ENCODE results near the gene CDKN1C.

CDKN1C gene

DNA sequence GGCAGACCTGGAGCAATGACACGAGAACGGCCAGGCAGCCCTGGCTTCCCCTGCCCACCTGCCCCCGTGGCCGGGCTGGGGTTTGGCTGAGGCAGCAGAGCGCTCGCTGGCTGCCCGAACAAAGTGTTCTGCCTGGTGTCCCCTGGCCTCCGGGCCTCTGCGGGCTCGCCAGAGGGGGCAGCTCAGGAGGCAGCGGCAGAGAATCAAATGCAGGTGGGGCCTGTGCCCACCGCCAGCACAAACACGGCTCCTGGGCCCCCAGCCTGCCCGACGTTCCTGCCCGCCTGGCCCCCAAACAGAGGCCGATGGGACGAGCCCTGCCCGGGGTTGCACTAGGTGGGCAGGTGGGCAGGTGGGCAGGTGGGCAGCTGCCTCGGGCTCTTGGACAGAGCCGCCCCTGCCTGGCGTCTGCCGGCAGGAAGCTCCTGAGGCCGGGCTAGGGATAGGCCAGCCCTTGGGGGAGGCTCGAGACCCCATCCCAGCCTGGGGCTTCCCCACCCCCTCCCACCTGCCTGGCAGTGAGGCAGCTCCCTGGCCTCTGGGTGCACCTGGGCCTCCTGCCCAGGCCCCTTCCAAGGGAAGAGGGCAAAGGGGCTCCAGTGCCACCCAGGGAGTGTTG is 46.8 kb downstream of the CDKN1C start:
- no peak for DNase-seq
- in situ Hi-C loops (cut with MboI; ENCODE audit: low pct_unique_long_range_greater_than_20kb, low sequenced_read_pairs), result no loop called here

DNA sequence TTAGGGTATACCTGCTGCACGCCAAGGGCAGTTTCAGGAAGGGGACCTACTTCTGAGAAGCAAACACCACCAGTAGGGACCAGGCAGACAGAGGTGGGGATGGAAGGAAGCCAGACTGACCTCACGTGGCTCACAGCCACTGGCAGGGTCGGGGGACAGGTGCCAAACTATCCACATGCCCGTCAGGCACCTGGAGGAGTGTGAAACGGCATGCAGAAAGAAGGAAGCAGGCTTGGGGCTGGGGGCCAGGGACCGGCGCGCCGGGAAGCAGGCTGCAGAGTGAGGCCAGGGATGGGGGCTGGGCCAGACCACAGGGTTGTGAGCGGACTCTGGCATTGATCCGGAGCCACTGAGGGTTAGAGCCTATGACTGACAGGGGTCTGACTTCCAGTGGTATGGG is 47.5 kb downstream of the CDKN1C start:
- in situ Hi-C loops (cut with MboI; ENCODE audit: low pct_unique_long_range_greater_than_20kb, low sequenced_read_pairs), result no loop called here
- peak; percentile 35 for DNase-seq

DNA sequence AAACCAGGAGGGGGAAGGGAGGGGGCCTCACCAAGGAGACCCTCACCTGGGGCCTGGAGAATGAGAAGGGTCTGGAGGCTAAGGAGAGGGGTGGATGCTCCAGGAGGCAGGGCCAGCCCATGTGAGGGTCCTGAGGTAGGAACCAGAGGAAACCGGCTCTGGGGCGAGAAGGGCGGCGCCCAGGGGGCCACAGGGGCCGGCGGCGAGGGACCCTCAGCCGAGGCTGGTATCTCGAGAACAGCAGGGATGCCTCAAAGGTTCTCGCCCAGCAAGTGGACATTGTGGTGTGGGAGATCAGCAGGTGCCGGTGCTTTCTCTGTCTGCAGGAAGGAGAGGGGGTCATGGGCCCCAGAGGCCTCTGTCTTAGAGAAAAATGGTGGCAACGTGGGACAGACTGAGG is 47.9 kb downstream of the CDKN1C start:
- no peak for DNase-seq
- in situ Hi-C loops (cut with MboI; ENCODE audit: low pct_unique_long_range_greater_than_20kb, low sequenced_read_pairs), result no loop called here

DNA sequence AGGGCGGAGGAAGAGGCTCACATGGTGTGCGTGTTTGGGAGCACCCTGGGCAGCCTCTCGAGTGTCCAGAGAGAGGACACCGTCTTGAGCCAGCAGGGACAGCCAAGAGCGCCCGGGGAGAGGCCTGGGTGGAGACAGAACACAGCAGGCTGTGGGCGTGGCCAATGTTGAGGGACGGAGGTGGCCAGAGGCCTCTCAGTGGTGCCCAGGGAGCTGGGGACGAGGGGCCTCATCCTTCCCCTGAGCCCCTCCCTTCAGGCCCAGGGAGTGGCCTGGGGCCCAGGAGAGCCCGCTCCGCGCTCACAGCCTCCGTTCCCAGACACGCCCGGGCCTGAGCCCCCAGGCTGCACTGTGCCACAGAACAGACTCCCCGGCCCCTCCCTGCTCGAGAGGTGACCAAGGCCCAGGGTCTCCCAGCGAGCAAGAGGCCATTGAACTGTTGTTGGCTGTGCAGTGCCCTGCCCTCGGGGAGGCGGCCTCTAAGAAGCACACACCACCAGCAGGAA is 48.4 kb downstream of the CDKN1C start:
- in situ Hi-C loops (cut with MboI; ENCODE audit: low pct_unique_long_range_greater_than_20kb, low sequenced_read_pairs), result no loop called here
- DNase-seq, result no peak

DNA sequence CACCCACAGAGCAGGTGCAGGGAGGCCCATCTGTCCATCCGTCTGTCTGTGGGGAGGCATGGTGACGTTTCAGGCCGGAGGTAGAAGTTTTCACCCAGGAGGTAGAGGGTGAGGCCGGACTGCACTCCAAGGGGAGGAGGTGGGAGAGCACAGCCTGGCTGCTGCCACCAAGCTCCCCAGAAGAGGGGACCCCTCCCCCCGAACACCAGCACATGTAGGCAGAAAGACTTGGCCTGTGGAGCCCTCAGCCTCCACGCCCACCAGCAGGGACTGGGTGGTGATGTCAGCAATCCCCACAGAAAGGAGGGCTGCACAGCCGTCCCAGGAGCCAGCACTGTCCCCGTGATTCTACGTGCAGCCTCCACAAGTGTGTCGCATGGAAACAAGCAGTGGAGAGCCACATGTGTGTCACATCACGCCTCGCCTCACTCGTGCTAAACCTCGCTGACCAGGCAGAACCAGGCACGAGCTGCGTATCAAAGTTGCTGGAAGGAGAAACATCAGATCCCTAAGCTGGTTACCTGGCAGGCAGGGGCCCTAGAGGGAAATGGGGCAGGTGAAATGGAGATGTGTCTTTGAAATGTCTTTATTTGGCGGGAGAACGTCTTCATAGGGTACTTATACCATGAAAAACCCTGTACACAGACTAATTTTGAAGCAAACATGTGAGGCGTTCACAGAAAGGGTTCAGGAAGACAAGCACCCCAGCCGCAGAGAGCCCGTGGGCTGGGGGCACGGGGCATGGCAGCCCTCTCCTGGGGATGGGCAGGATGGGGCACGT is 49.1 kb downstream of the CDKN1C start:
- in situ Hi-C loops (cut with MboI; ENCODE audit: low pct_unique_long_range_greater_than_20kb, low sequenced_read_pairs), result no loop called here
- no peak for DNase-seq

DNA sequence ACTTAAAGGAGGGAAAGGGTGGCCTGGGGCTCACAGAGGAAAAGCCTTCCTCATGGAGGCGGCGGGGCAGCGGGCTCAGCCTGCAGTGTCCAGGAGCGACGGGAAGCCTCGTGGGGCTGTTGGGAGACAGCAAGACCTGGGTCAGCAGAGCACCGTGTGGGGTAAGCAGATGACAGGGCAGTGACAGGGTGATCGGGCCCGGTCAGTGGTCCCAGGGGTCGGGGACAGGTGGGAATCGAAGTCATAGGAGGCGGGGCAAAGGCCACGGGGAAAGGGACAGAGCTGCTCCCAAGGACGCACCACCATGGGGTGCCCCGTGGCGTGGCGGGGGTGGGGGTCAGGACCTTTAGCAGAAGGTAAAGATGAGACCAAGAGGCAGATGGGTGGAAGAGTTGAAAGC is 49.8 kb downstream of the CDKN1C start:
- in situ Hi-C loops (cut with MboI; ENCODE audit: low pct_unique_long_range_greater_than_20kb, low sequenced_read_pairs), result no loop called here
- DNase-seq, result no peak

DNA sequence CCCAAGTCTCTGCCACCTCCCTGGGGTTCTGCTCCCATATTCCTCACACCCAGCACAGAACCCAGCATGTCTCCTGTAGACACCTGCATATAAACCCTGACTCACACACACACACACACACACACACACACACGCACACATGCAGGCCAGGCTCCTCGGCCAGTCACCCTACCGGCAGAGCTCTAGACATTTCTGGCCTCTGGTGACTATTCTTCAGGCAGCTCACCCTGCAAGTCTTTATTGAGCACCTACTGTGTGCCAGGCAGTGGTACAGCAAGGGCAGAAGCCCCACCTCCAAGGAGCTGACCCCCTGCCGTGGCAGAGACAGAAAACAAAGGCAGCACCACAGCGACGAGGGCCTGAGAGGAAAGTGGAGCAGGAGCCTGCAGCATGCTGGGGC is 50.3 kb downstream of the CDKN1C start:
- in situ Hi-C loops (cut with MboI; ENCODE audit: low pct_unique_long_range_greater_than_20kb, low sequenced_read_pairs), result no loop called here
- DNase-seq, result no peak

DNA sequence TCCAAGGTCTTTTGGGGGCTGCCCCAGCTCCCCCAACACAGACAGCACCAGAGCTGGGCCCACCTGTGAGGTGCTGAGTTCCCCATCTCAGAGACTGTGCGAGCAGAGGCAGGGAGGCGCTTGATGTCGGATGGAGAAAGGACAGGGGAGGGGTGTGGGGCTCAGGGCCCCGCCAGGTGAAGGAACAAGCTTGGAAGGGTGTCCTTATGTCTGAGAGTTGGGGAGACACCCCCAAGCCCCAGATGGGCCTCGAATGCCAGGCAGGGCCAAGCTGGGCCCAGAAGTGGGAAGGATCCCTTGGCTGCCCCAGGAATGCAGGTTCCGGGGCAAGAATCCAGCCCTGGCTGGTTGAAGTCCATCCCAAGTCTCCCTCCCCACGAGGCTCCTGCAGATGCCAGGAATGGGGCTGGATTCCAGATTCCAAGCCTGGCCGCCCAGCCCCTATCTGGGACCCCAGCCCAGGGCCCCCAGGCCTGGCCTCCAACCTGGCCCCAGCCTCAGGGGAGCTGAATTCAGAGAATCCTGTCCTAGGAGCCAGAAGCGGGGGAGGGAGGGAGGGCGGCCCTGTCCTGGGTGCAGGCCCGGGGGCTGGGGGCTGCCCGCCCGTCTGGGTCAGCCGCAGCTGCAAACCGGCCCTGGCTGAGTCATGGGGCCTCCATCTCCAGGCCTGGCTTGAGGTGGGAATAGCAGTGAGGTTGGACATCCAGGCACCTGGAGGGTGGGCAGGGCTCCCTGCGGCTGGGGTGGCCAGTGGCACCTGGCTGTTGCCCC is 50.9 kb downstream of the CDKN1C start:
- in situ Hi-C loops (cut with MboI; ENCODE audit: low pct_unique_long_range_greater_than_20kb, low sequenced_read_pairs), result no loop called here
- no peak for DNase-seq

DNA sequence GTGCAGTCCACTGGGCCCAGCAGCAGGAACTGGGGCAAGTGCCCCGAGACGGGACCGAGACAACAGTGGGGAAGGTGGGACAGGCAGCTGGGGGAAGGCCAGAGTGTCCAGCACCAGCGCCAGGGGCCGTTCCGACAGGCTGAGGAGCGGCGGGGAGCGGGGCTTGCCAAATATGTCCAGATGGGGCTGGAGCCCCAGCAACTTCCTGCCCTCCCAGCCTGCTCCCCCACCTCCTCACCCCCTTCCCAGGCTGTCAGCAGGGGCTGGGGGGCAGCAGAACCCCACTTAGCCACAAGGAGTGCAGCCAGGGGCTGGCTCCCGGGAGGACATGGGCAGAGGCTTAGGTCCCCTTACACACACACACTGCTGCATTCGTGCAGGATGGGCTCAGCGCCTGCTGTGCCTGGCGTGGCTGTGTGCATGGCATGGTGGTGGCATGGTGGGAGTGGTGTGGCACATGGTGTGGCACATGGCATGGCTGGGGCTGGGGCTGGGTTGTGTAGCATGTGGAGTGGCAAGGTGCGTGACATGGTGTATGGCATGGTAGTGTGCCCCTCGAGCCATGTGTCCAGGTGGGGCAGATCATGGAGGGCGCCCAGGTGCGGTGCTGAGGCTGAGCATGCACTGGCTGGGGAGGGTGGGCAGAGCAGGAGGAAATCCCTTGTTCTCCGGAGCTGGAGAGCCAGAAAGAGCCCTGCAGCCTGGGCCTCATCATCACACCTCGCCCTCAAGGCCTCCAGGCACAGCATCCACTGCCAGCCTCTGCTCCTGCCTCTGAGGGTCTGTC is 51.7 kb downstream of the CDKN1C start:
- DNase-seq, result no peak
- in situ Hi-C loops (cut with MboI; ENCODE audit: low pct_unique_long_range_greater_than_20kb, low sequenced_read_pairs), result no loop called here

Data from KBM-7 (cell line).